GM19452 (cell line): ENCODE data around the gene YTHDF1.
"Not testable (repeated sequence)": the region's sequence is repeated elsewhere in the genome, so short reads cannot be mapped to it uniquely, and the experiment has no call there.

Experiments
- ATAC-seq: cut with Tn5 transposase; IDR thresholded peaks from one replicate; pipeline ENCODE4 v1.9.1; 2021; ENCODE audit not compliant: unreplicated experiment

YTHDF1 gene

GRCh38 chr20:63216041-63216848 is at the start of gene YTHDF1:
Gene YTHDF1 (minus strand): TSS chr20:63216131. CDS start chr20:63215892, 239 bp downstream.
- ATAC-seq: peak; percentile 85

GRCh38 chr20:63264519-63264918 is 48.6 kb upstream of the YTHDF1 start:
- ATAC-seq: no peak

- no peak for ATAC-seq
Measured at GRCh38 chr20:63264000-63264399, 48.1 kb upstream of the YTHDF1 start.

- ATAC-seq: no peak
Measured at GRCh38 chr20:63262836-63263235, 46.9 kb upstream of the YTHDF1 start.

GRCh38 chr20:63261795-63262528 is 46.0 kb upstream of the YTHDF1 start:
- no peak for ATAC-seq

GRCh38 chr20:63261060-63261794 is 45.3 kb upstream of the YTHDF1 start:
- ATAC-seq: no peak

GRCh38 chr20:63260521-63260920 is 44.6 kb upstream of the YTHDF1 start:
- ATAC-seq: no peak

GRCh38 chr20:63259734-63260460 is 44.0 kb upstream of the YTHDF1 start:
- ATAC-seq: no peak

GRCh38 chr20:63258781-63259180 is 42.9 kb upstream of the YTHDF1 start:
- no peak for ATAC-seq

GRCh38 chr20:63257629-63258028 is 41.7 kb upstream of the YTHDF1 start:
- ATAC-seq: no peak

- ATAC-seq: no peak
Measured at GRCh38 chr20:63256954-63257353, 41.0 kb upstream of the YTHDF1 start.

- no peak for ATAC-seq
Measured at GRCh38 chr20:63255931-63256704, 40.2 kb upstream of the YTHDF1 start.

GRCh38 chr20:63254606-63255384 is 38.9 kb upstream of the YTHDF1 start:
- no peak for ATAC-seq

GRCh38 chr20:63254232-63254605 is 38.3 kb upstream of the YTHDF1 start, which contains the start of gene NKAIN4:
Gene NKAIN4 (minus strand): TSS chr20:63254463. CDS start chr20:63254450, 13 bp downstream.
- no peak for ATAC-seq

- ATAC-seq: no peak
Measured at GRCh38 chr20:63253438-63254231, 37.7 kb upstream of the YTHDF1 start.

- ATAC-seq: no peak
Measured at GRCh38 chr20:63253065-63253437, 37.1 kb upstream of the YTHDF1 start.

- ATAC-seq: no peak
Measured at GRCh38 chr20:63252284-63252711, 36.4 kb upstream of the YTHDF1 start.

- ATAC-seq: not testable (repeated sequence)
Measured at GRCh38 chr20:63251350-63251749, 35.4 kb upstream of the YTHDF1 start.
